ENCODE data around the gene GPHN.

GRCh38 chr14:67002994-67003753 is 495.2 kb downstream of the GPHN start:
- no peak for TF ChIP-seq EZH2 (IDR thresholded peaks at IDR 0.05; ENCODE audit: low read length, unreplicated experiment)
- TF ChIP-seq, protein P1, sequence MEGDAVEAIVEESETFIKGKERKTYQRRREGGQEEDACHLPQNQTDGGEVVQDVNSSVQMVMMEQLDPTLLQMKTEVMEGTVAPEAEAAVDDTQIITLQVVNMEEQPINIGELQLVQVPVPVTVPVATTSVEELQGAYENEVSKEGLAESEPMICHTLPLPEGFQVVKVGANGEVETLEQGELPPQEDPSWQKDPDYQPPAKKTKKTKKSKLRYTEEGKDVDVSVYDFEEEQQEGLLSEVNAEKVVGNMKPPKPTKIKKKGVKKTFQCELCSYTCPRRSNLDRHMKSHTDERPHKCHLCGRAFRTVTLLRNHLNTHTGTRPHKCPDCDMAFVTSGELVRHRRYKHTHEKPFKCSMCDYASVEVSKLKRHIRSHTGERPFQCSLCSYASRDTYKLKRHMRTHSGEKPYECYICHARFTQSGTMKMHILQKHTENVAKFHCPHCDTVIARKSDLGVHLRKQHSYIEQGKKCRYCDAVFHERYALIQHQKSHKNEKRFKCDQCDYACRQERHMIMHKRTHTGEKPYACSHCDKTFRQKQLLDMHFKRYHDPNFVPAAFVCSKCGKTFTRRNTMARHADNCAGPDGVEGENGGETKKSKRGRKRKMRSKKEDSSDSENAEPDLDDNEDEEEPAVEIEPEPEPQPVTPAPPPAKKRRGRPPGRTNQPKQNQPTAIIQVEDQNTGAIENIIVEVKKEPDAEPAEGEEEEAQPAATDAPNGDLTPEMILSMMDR (conservative IDR thresholded peaks at IDR 0.05; ENCODE audit: low read depth, low read length), result no peak

All from PC-3 (cell line).